HL-60 (cell line): Measurements from ENCODE around the gene PHC2.

Source experiments
- CTCF ChIP-seq: IDR thresholded peaks from one replicate; pipeline ENCODE4 v1.5.1; 2011; ENCODE audit warnings: low read length, control low read depth, inconsistent platforms; ENCODE audit not compliant: insufficient read depth
- GABPA ChIP-seq: IDR thresholded peaks from 2 replicates; pipeline ENCODE4 v1.6.1; 2012; ENCODE audit warnings: low read depth
- POLR2AphosphoS5 ChIP-seq: IDR thresholded peaks from 2 replicates; pipeline ENCODE4 v1.6.1; 2012; ENCODE audit warnings: low read depth
- REST ChIP-seq: IDR thresholded peaks from 2 replicates; pipeline ENCODE4 v1.6.1; 2012; ENCODE audit warnings: low read depth; ENCODE audit not compliant: insufficient replicate concordance
- SPI1 ChIP-seq: IDR thresholded peaks from 2 replicates; pipeline ENCODE4 v1.6.1; 2012; ENCODE audit warnings: low read depth, mild to moderate bottlenecking, borderline replicate concordance

GRCh38 chr1:33434363-33434750 lies 3.5 kb upstream of the PHC2 start:
- no peak for TF ChIP-seq CTCF
- TF ChIP-seq GABPA = no peak
- TF ChIP-seq POLR2AphosphoS5 = no peak
- no peak for TF ChIP-seq REST
- TF ChIP-seq SPI1 = no peak
